Measurements from ENCODE around the gene CHST13. TPM values are rescaled to one million over a fixed set of nuclear protein-coding genes. Genes with fewer than 3 reads are reported as not detected.

CHST13 gene
- polyA plus RNA-seq, 3 donors, result 16.6 to 41.8 (median 39.2) TPM

DNA sequence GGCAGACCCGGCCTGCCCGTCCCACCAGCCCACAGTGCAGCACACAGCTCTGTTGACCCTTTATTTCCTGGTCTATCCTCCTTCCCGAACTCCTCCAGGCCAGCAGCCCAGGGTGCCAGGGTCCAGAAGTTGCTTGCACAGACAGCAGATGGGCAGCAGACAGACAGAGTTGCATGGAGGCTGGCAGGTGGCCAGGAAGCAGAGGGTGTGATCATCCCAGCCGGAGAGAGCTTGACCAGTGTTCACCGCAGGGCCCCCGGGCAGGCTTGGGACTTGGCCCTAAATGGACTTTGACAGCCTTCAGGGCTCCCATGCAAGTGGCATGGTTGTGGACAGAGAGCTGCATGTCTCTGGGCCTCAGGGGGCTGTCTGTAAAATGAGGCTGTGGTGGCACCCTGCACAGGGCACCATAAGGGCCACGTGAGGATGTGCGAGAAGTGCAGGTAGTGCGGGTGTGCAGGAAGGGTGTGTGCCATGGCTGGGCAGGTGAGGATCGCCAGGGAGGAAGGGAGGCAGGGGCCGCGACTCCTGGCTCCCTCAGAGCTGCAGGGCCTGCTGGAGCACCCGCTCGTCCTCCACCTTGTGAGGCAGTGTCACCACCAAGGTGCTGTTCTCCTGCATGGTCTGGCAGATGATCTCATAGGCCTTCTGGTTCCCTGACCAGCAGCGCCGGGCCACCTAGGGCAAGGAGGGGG, 42.0 kb upstream of the CHST13 start:
- no peak overlapping the region for H3K4me3 Mint-ChIP-seq
- H3K4me2 ChIP-seq (replicated peaks; ENCODE audit: extremely low read depth, low read length, poor library complexity, severe bottlenecking), result no peak overlapping the region
- H3K79me2 ChIP-seq (ENCODE audit: insufficient read depth, low read length), result no peaks in the 10 kb centered on the region
- peaks cover 0 to 3% (median under 1%) of the 10 kb centered on the region in 3 donors for H3K27me3 Mint-ChIP-seq (ENCODE audit: low read depth in 3 of 3)
- H3K4me3 ChIP-seq (replicated peaks in 1 of 3; ENCODE audit: low read depth in 2 of 3, low read length in 3 of 3), result no peak overlapping the region
- peaks cover 2 to 3% of the 10 kb centered on the region in 2 donors for H3K4me1 ChIP-seq (ENCODE audit: control insufficient read depth in 1 of 2, insufficient read depth in 2 of 2, low read length in 2 of 2)
- H3K36me3 Mint-ChIP-seq, result no peaks in the 10 kb centered on the region
- H3K9me3 Mint-ChIP-seq, result peaks cover 0 to 2% (median 0%) of the 10 kb centered on the region in 7 donors
- peaks cover 6% of the 10 kb centered on the region for H3K4me1 Mint-ChIP-seq
- intact Hi-C loops (cut with micrococcal nuclease), result no loop called here
- H3K9me3 ChIP-seq (replicated peaks in 1 of 2; ENCODE audit: control insufficient read depth in 1 of 2, insufficient read depth in 1 of 2, low read length in 2 of 2), result no peaks in the 10 kb centered on the region
- H3K27ac ChIP-seq (ENCODE audit: low read depth in 1 of 2, low read length in 2 of 2), result no peak overlapping the region
- no peak overlapping the region for H2AFZ ChIP-seq (ENCODE audit: insufficient read depth, low read depth, low read length, poor library complexity, severe bottlenecking)
- no peaks in the 10 kb centered on the region for H3K27me3 ChIP-seq (ENCODE audit: control insufficient read depth in 2 of 2, insufficient read depth in 2 of 2, low read length in 2 of 2)
- H3K36me3 ChIP-seq (replicated peaks in 1 of 2; ENCODE audit: control insufficient read depth in 1 of 2, insufficient read depth in 2 of 2, low read length in 2 of 2), result no peaks in the 10 kb centered on the region
- no peak for DNase-seq
- no peaks in the 10 kb centered on the region for H4K20me1 ChIP-seq (ENCODE audit: insufficient read depth, low read length)
- 94% methylated on average over 16 of the region's 16 CpGs for WGBS (ENCODE audit: insufficient coverage)
- TF ChIP-seq, protein P1, sequence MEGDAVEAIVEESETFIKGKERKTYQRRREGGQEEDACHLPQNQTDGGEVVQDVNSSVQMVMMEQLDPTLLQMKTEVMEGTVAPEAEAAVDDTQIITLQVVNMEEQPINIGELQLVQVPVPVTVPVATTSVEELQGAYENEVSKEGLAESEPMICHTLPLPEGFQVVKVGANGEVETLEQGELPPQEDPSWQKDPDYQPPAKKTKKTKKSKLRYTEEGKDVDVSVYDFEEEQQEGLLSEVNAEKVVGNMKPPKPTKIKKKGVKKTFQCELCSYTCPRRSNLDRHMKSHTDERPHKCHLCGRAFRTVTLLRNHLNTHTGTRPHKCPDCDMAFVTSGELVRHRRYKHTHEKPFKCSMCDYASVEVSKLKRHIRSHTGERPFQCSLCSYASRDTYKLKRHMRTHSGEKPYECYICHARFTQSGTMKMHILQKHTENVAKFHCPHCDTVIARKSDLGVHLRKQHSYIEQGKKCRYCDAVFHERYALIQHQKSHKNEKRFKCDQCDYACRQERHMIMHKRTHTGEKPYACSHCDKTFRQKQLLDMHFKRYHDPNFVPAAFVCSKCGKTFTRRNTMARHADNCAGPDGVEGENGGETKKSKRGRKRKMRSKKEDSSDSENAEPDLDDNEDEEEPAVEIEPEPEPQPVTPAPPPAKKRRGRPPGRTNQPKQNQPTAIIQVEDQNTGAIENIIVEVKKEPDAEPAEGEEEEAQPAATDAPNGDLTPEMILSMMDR (IDR thresholded peaks at IDR 0.05), result no peak
- H3K9ac ChIP-seq (ENCODE audit: insufficient read depth, low read length, poor library complexity, severe bottlenecking), result no peak overlapping the region
- H3K27ac Mint-ChIP-seq, result no peak overlapping the region

DNA sequence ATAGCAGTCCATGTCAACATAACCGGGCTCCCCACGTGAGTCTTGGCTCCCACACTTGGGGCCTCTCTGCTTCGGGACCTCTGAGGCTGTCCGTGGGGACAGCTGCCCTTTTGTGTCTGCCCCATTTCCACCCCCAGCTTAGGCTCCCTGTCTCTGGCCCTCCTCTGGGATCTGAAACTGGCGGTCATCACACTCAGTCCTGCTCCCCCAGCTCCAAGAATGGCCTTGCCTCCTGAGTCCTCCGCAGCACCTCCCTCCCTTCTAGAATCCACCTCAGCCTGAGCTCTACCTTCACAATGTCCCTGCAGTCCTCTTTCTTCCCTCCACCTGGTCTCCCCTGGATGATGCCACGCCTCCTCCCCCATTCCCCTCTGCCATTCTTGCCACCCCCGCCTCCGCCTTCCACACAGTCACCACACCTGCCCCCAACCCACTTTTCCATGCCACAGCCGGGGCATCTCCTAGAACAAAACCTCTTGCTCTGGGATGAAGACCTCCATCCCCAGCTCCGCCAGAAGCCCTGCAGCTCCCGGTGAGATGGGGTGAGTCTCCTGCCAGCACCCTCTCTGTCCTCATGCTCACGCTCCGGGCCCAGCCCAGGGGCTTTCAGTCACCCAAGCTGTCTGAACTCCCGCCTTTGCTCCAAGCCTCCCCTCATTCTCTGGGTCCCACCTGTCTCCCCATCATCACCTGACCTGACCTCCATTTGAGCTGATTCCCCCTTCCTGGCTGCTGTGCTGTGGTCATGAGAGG, 41.3 kb upstream of the CHST13 start:
- Histone ChIP-seq H4K20me1 (ENCODE audit: insufficient read depth, low read length) (no peaks in the 10 kb centered on the region), H3K79me2 (ENCODE audit: insufficient read depth, low read length) (no peaks in the 10 kb centered on the region), H2AFZ (ENCODE audit: insufficient read depth, low read depth, low read length, poor library complexity, severe bottlenecking) (no peak overlapping the region), H3K27me3 (ENCODE audit: control insufficient read depth in 2 of 2, insufficient read depth in 2 of 2, low read length in 2 of 2) (no peaks in the 10 kb centered on the region), H3K9me3 (replicated peaks in 1 of 2; ENCODE audit: control insufficient read depth in 1 of 2, insufficient read depth in 1 of 2, low read length in 2 of 2) (no peaks in the 10 kb centered on the region), H3K4me2 (replicated peaks; ENCODE audit: extremely low read depth, low read length, poor library complexity, severe bottlenecking) (no peak overlapping the region), H3K9ac (ENCODE audit: insufficient read depth, low read length, poor library complexity, severe bottlenecking) (no peak overlapping the region), H3K4me3 (replicated peaks in 1 of 3; ENCODE audit: low read depth in 2 of 3, low read length in 3 of 3) (no peak overlapping the region), H3K36me3 (replicated peaks in 1 of 2; ENCODE audit: control insufficient read depth in 1 of 2, insufficient read depth in 2 of 2, low read length in 2 of 2) (no peaks in the 10 kb centered on the region), H3K4me1 (ENCODE audit: control insufficient read depth in 1 of 2, insufficient read depth in 2 of 2, low read length in 2 of 2) (peaks cover 6 to 8% of the 10 kb centered on the region in 2 donors), H3K27ac (ENCODE audit: low read depth in 1 of 2, low read length in 2 of 2) (no peak overlapping the region)
- H3K4me1 Mint-ChIP-seq, result peaks cover 9% of the 10 kb centered on the region
- TF ChIP-seq, protein P1 (IDR thresholded peaks at IDR 0.05), result no peak
- 81% methylated on average over 15 of the region's 15 CpGs for WGBS (ENCODE audit: insufficient coverage)
- H3K27me3 Mint-ChIP-seq (ENCODE audit: low read depth in 3 of 3), result peaks cover 0 to 3% (median 2%) of the 10 kb centered on the region in 3 donors
- no peak overlapping the region for H3K27ac Mint-ChIP-seq
- no peak for DNase-seq
- intact Hi-C loops (cut with micrococcal nuclease), result no loop called here
- peaks cover 0 to 2% (median 0%) of the 10 kb centered on the region in 7 donors for H3K9me3 Mint-ChIP-seq
- H3K36me3 Mint-ChIP-seq, result no peaks in the 10 kb centered on the region
- H3K4me3 Mint-ChIP-seq, result no peak overlapping the region

Measured in CD14-positive monocyte (primary cell).